GM23338 (cell line): ENCODE results near the gene SETBP1.

Experiments
- CREB1 ChIP-seq: fragments of 250-450 bp; sonication (Bioruptor Pico); IDR thresholded peaks from 2 replicates; pipeline ENCODE4 v1.5.0; 2020; ENCODE audit warnings: low read depth, mild to moderate bottlenecking, moderate library complexity
- EZH2 ChIP-seq: fragments of 200-600 bp; sonication (generic); IDR thresholded peaks from one replicate; pipeline ENCODE4 v1.8.0; 2017; ENCODE audit warnings: antibody characterized with exemption, mild to moderate bottlenecking, low read depth; ENCODE audit not compliant: unreplicated experiment
- EZH2phosphoT487 ChIP-seq: fragments of 200-600 bp; sonication (generic); IDR thresholded peaks from one replicate; pipeline ENCODE4 v1.8.1; 2018; ENCODE audit warnings: antibody characterized with exemption; ENCODE audit not compliant: unreplicated experiment
- NANOG ChIP-seq: IDR thresholded peaks from 2 replicates; pipeline ENCODE4 v1.6.1; 2016; ENCODE audit warnings: antibody characterized with exemption, borderline replicate concordance
- POLR2AphosphoS5 ChIP-seq: IDR thresholded peaks from 2 replicates; pipeline ENCODE4 v1.6.1; 2016; ENCODE audit warnings: antibody characterized with exemption, low read depth
- ZNF114 ChIP-seq: fragments of 250-450 bp; sonication (Bioruptor Pico); IDR thresholded peaks from 2 replicates; pipeline ENCODE4 v1.5.0; 2020; ENCODE audit warnings: mild to moderate bottlenecking, moderate library complexity
- ZNF462 ChIP-seq: fragments of 250-450 bp; sonication (Bioruptor Pico); IDR thresholded peaks from 2 replicates; pipeline ENCODE4 v1.5.0; 2020; ENCODE audit warnings: mild to moderate bottlenecking, moderate library complexity
- TF ChIP-seq, protein P1 (sequence below): IDR thresholded peaks from one replicate; pipeline ENCODE4 v1.6.1; 2018; ENCODE audit warnings: antibody characterized with exemption; ENCODE audit not compliant: unreplicated experiment
- TF ChIP-seq, protein P2 (sequence below), 2 experiments: fragments of 200-600 bp in 1 of 2; sonication (generic) in 1 of 2; conservative IDR thresholded peaks; 2 replicates each; pipeline versions ENCODE4 v1.5.1 to v1.6.1; 2016 to 2017; ENCODE audit warnings: antibody characterized with exemption in 2 of 2, low read depth in 2 of 2, mild to moderate bottlenecking in 2 of 2, moderate library complexity in 1 of 2

- no peak for TF ChIP-seq CREB1 (CRISPR knock-in tag)
- TF ChIP-seq EZH2: no peak
- no peak for TF ChIP-seq ZNF462
- TF ChIP-seq, protein P1, sequence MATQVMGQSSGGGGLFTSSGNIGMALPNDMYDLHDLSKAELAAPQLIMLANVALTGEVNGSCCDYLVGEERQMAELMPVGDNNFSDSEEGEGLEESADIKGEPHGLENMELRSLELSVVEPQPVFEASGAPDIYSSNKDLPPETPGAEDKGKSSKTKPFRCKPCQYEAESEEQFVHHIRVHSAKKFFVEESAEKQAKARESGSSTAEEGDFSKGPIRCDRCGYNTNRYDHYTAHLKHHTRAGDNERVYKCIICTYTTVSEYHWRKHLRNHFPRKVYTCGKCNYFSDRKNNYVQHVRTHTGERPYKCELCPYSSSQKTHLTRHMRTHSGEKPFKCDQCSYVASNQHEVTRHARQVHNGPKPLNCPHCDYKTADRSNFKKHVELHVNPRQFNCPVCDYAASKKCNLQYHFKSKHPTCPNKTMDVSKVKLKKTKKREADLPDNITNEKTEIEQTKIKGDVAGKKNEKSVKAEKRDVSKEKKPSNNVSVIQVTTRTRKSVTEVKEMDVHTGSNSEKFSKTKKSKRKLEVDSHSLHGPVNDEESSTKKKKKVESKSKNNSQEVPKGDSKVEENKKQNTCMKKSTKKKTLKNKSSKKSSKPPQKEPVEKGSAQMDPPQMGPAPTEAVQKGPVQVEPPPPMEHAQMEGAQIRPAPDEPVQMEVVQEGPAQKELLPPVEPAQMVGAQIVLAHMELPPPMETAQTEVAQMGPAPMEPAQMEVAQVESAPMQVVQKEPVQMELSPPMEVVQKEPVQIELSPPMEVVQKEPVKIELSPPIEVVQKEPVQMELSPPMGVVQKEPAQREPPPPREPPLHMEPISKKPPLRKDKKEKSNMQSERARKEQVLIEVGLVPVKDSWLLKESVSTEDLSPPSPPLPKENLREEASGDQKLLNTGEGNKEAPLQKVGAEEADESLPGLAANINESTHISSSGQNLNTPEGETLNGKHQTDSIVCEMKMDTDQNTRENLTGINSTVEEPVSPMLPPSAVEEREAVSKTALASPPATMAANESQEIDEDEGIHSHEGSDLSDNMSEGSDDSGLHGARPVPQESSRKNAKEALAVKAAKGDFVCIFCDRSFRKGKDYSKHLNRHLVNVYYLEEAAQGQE: no peak
- TF ChIP-seq, protein P2, sequence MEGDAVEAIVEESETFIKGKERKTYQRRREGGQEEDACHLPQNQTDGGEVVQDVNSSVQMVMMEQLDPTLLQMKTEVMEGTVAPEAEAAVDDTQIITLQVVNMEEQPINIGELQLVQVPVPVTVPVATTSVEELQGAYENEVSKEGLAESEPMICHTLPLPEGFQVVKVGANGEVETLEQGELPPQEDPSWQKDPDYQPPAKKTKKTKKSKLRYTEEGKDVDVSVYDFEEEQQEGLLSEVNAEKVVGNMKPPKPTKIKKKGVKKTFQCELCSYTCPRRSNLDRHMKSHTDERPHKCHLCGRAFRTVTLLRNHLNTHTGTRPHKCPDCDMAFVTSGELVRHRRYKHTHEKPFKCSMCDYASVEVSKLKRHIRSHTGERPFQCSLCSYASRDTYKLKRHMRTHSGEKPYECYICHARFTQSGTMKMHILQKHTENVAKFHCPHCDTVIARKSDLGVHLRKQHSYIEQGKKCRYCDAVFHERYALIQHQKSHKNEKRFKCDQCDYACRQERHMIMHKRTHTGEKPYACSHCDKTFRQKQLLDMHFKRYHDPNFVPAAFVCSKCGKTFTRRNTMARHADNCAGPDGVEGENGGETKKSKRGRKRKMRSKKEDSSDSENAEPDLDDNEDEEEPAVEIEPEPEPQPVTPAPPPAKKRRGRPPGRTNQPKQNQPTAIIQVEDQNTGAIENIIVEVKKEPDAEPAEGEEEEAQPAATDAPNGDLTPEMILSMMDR (conservative IDR thresholded peaks at IDR 0.05; ENCODE audit: low read depth in 2 of 2): no peak
- TF ChIP-seq POLR2AphosphoS5: no peak
- TF ChIP-seq EZH2phosphoT487: no peak
- TF ChIP-seq ZNF114: no peak
- TF ChIP-seq NANOG: no peak
Measured at GRCh38 chr18:44807766-44808165, 127.1 kb downstream of the SETBP1 start.
